Right renal pelvis (tissue), 4 donors: ENCODE results near the gene GGA1. TPM values are rescaled to one million over a fixed set of nuclear protein-coding genes. Genes with fewer than 3 reads are reported as not detected.
"Not testable (repeated sequence)": the region's sequence is repeated elsewhere in the genome, so short reads cannot be mapped to it uniquely, and the experiment has no call there.

Experiments
- DNase-seq, 4 donors: peaks; one replicate each; pipeline ENCODE4 v3.0.0-alpha.2; 2013; ENCODE audit warnings: low read depth in 4 of 4, low spot score in 3 of 4, missing footprints in 1 of 4
- polyA plus RNA-seq, 4 donors: library from polyadenylated mRNA; unstranded; fragments of 120-200 nt; gene quantifications; one replicate each; pipeline ENCODE4 v1.2.1, GENCODE V29; 2013; ENCODE audit not compliant: insufficient read length in 4 of 4

The GGA1 gene
- polyA plus RNA-seq, 4 donors: 39.6 to 53.9 (median 50.0) TPM

DNA sequence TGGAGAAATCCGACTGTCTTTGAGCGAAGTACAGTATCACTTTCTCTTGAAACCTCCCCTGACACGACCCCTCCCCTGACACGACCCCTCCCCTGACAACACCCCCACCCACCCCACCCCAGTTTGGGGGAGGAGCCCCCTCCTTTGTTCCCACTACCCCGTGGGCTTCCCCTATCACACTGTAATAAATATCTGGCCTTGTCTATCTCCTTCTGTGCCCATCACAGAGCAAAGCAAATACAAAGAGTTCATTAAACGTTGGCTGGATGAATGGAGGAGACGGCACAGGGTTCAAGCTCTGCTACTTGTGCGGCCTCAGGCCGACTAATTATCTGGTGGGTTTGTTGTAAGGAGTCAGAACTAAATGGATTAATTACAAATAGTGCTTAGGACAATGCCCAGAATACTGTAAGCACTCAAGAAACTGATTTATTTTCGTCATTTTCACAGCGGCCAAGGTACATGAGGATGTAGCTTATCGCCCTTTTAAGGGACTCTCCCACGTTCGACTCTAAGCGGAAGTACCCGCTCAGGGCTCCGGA, 628 bp upstream of the GGA1 start:
- no peak for DNase-seq

DNA sequence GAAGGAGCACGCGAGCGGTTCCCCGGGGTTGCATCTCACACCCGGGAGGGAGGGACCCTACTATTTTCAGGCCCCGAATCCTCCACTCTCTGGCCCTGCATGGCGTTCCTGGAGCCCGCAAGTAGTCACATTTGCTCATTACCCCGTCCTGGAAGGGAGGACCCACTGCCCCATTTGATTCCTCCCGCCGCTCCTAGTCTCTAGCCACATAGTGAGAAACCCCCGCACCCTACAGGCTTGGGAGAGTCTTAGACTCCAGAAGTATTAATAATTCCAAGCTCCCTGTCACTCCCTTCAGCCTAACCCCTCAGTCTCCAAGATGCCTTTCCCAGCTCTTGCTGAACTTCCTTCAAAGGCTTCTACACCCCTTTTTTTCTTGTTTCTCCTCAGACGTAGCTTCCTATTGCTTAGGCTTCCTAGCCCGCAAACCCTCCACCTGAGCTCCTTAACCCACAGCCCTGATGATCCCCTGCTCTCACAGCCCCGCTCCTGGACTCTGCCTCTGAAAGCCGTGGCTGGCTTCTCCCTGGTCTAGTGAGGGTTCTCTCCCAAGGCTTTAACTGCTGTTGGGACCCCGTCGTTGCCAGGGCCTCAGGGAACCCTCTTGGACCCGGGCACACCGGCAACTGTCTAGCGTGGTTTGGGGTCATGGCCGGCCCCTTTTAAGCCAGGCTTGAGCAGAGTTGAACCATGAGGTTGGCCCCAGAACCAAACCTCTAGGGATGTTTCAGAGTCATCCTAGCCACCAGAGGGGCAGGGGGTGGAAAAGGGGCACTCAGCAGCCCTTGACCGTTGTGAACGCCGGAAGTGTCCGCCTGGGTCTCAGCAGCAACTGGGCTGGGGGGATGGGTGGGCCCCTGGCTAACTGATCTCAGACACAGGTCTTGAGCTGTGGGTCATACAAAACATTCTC, 862 bp downstream of the GGA1 start:
- no peak for DNase-seq

DNA sequence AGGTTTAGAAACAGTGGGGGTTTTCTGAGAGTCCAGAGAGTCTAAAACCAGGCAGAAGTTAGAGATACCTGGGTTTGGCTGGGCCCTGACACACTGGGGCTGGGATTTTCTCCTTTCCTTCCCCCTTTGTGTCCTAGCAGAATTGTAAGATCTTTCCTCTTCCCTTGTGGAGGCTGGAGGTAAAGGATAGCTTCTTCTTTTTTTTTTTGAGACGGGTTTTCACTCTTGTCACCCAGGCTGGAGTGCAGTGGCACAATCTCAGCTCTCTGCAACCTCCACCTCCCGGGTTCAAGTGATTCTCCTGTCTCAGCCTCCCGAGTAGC, 1.5 kb downstream of the GGA1 start:
- not testable (repeated sequence) for DNase-seq

DNA sequence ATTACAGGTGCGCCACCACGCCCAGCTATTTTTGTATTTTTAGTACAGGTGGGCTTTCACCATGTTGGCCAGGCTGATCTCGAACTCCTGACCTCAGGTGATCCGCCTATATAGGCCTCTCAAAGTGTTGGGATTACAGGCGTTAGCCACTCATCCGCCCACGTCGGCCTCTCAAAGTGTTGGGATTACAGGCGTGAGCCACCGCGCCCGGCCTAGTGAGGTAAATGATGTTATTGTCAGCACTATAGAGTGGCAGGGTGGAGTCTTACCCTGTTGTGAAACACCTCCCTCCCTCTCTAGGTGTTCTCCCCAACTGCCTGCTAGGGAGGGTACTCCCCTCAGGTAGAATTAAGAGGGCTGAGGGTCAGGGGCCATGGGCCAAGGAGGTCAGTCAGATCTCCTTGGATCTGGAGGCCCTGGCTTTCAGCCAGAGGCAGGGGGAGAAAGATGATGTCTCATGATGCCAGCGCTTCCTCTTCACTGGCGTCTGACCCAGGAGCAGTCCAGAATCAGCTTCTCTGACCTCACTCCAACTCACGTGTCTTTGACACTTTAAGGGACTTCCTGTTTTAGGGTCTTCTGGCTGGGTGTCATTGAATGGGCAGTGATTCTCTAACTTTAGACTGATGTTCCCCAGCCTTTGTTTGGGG, 2.0 kb downstream of the GGA1 start:
- no peak for DNase-seq

DNA sequence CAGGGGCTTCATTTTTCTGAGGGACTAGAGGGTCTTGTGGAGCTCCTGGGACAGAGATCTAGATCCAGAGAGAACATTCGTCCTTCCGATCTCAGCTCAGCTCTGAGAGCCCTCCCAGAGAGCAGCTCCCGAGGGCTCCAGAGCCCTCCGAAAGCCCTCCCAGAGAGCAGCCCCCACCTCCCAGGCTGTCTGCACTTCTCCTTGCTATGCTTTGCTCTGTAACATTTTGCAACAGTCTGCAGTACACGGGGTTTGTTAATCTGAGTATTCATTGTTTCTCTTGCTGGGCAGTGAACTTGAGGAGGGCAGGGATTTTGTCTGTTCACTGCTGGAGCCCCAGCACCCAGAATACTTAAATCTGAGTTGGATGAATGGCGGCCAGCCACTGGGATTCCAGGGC, 2.6 kb downstream of the GGA1 start:
- DNase-seq: no peak

DNA sequence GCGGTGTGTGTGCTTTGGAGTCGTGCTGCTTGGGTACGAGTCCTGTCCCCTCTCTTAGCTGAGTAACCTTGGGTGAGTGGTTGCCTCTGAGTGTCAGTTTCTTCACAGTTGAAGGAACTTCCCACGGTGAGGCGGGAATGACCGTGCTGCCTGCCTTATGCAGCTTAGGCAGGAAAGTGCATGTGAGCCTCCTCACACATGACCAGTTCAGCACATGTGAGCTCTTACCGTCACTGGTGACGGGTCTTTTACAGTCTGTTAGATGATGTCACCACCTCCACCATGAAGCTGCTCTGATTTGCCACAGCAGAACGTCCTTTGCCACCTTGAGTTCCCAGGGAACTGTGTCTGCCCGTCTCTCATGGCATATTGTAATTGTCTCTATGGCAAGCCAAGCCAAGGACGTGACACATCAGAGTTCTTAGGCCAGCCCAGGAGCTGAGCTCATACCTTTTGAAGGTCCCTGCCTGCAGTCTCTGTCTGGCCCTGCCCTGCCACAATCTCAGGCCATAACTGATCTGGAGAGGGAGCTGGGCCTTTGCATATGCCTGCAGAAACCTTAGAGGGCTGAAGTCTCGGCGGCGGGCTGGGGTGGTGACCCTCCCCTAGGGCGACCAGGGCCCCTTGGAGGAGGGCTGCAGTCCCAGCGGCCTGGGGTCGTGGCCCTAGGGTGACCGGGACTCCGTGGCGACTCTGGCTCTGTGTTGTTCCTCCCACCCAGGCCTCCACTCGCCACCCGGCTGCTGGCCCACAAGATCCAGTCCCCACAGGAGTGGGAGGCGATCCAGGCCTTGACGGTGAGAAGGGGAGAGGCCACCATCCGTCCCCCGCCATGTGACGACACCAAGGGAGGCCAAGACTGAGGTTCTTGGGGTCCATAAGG, 7.8 kb downstream of the GGA1 start:
- DNase-seq: no peak

DNA sequence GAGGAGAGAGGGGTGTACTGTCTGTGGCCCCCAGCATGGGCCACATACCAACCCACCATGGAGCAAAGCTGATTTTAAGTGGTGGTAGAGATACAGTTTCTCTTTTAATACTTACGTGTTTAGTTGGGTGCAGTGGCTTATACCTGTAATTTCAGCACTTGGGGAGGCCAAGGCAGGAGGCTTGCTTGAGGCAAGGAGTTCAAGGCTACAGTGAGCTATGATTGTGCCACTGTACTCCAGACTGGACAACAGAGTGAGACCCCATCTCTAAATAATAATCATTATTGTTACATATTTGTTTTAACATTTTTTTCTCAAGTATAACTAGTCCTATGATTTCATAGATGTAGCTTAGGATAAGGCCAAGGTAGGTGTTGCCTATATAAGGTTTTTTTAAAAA, 8.8 kb downstream of the GGA1 start:
- DNase-seq: no peak

DNA sequence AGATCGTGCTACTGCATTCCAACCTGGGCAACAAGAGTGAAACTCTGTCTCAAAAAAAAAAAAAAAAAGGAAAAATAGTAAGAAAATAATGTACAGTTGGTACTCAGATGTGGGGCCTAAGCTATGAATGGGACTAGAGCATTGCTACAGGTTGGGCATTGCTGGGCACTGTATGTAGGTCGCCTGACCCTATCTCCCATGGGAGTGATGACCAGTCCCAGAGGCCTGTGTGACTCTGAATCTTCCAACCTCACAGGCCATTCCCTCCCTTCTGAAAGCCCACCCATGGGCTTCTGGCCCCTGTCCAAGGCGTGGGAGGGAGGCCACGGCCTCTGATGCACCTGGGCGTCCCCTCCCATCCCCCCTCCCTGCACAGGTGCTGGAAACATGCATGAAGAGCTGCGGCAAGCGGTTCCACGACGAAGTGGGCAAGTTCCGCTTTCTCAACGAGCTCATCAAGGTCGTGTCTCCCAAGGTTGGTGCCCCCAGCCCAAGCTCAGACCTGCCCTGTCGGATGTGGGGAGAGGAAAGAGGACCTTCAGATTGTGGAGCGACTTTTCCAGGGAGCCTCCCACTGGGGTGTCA, 9.5 kb downstream of the GGA1 start:
- DNase-seq: no peak

DNA sequence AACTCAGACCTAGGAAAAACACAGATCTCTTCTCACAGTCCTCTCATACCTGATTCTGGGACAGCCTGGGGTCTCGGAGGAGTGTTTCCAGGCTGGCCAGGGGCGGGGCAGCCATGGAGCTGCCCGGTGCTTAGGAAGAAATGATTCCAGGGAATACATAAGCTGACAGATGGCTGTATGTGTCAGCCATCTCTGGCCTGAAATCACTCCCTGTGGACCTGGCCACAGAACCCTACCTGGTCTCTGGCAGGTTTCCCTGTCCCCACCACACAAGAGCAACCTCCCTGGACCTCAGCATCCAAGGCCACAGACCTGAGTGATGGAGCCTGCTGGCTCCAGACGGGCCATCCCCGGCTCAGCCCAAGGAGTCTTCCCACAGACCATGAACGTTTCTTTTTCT, 10.0 kb downstream of the GGA1 start:
- no peak for DNase-seq

DNA sequence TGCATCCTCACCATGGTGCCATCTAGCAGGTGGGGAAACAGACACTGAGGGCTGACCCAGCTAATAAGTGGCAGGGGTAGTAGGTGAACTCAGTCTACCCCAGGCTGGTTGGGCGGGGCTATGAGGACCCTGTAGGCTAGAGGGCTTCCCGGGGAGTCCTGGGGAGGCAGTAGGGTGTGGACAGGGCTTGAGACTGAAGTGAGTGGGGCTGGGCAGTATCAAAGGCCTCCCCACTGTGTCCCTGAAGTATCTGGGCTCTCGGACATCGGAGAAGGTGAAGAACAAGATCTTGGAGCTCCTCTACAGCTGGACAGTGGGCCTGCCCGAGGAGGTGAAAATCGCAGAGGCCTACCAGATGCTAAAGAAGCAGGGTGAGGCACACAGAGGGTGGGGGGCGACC, 11.4 kb downstream of the GGA1 start:
- no peak for DNase-seq

DNA sequence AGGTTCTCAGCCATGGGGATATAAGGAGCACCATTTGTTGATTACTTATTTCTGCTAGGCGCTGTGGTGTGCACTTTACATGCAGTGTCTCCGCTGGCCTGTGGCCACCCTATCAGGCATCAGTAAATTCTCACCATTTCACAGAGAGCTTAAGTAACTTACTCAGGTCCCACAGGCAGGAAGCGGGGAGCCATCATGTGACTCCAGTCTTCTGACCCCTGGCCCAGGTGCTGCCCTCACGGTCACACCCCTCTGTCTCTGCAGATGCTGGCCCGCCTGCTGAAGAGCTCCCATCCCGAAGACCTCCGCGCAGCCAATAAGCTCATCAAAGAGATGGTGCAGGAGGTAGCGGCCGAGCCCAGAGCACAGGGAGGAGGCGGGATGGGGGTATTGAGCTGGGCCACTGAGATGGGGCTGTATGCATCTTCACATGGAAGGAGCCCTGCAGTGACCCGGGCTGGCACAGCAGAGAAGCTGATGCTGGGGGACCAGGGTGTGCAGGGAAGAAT, 12.8 kb downstream of the GGA1 start:
- DNase-seq: no peak

DNA sequence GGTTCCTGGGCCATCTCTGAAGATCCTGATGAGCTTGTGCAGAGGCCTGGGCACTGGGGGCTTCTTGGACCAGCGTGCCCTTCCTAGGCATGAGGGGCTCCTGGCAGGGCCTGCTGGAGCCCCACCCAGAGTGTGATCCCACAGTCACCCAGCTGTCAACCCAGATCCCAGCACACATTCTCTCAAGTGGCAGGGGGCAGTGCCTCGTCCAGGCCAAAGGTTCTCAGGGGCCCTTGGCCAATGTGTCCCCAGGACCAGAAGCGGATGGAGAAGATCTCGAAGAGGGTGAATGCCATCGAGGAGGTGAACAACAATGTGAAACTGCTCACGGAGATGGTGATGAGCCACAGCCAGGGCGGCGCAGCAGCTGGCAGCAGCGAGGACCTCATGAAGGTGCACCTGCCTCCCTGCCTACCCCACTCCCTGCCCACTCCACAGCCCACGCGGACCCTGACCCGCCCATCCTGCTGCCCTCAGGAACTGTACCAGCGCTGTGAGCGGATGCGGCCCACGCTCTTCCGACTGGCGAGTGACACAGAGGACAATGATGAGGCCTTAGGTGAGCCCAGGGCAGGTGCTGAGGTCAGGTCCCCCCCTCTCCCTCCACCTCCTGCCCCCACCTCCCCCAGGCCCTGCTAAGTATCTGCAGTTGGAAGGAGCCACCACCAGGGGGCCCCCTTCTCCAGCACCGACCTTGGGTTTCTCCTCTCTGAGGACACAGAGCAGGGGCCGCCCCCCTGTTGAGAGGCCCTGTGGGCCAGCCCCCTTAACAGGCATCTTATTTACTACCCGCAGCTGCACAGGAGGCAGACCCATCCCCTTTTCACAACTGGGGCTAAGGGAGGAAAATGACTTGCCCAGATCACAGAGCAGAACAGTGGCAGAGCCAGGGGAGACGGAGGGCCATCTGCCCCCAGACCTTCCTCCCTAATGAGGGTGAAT, 14.7 kb downstream of the GGA1 start:
- DNase-seq: no peak

DNA sequence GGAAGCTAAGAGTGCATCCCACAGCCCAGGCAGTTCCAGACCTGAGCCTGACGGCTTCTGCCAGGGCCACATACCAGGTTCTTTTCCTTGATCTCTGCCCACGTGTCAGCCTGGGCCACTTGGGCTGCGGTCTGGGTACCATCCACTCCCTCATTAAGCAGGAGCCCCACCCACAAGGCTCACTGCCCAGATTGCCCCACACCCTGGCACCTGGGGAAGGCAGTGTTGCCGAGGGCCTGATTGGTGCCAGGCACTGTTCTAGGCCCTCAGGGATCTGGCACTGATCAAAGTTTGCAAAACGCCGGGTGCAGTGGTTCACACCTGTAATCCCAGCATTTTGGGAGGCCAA, 15.4 kb downstream of the GGA1 start:
- no peak for DNase-seq

DNA sequence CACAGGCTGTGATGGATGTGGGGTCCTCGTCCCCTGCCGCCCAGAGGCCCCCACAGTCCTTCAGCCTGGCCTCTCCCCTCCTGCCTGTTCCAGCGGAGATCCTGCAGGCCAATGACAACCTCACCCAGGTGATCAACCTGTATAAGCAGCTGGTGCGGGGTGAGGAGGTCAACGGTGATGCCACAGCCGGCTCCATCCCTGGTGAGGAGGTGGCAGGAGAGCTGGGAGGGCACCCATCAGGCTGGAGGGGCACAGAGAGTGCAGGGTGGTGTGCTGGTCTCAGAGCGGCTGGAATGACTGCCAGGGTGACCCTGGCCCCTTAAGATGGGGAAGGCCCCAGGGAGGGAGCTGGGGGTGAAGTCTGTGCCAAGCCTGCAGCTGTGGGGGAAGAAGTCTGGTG, 16.2 kb downstream of the GGA1 start:
- DNase-seq: no peak

DNA sequence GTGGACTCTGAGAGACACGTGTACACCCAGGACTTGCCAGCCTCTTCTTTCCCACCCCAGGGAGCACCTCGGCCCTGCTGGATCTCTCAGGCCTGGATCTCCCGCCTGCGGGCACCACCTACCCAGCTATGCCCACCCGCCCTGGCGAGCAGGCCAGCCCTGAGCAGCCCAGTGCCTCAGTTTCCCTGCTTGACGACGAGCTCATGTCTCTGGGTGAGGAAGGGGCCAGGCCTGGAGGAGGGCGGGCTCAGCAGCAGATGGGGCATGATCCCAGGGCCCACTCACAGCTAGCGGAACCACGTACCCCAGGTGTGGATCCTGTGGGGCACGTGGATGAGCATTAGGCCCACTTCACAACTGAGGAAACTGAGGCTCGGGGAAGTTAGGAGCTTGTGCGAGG, 17.1 kb downstream of the GGA1 start:
- no peak for DNase-seq

DNA sequence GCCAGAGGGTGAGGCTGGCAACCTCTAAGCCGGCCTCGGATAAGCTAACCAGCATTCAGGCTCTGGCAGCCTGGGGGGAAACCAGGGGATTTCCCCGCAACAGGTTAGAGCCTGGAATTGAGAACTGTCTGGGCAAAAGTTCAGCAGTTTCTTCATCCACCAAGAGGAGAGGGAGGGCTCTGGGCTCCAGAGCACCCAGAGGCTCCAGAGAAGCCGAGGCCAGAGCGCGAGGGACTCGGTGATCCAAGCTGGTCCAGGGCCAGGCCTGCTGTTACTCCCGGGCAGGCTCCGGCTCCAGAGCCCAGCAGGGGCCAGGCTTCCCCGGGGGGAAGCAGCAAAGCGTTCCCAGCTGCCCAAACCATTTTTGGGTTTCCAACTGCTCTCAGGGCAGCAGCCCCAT, 17.5 kb downstream of the GGA1 start:
- no peak for DNase-seq

DNA sequence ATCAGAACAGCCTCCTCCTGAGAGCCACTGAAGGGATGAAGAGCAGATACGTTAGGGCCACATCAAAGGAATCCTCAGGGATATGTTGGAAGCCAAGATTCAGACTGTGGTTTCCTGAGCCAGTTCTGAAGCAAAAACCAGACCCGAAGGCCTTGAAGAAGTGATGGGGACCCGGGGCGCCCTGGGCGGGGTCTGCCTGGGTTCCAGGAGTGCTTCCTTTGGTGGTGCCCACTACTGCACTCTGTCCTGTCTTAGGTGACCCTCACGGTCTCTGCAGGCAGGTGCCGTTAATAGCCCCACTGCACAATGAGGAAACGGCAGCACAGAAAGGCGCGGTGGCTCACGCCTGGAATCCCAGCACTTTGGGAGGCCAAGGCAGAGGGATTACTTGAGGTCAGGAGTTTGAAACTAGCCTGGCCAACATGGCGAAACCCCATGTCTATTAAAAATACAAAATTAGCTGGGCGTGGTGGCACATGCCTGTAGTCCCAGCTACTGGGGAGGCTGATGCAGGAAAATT, 18.0 kb downstream of the GGA1 start:
- DNase-seq: no peak

DNA sequence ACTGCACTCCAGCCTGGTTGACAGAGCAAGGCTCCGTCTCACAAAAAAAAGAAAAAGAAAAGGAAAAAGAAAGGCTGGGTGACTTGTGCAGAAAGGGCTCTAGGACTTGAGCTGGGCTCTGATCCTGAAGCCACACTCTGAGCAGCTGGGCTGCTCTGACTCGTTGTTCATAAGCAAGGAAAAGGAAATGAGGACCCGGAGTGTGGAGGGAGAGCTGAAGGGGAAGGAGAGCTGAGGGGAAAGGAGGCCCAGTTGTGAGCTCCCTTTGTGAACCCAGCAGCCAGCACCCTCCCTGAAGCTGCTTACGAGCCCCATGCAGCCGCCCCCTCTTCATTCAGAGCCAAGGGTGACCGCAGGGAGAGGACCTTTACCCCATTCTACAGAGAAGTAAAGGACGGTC, 18.5 kb downstream of the GGA1 start:
- DNase-seq: no peak

DNA sequence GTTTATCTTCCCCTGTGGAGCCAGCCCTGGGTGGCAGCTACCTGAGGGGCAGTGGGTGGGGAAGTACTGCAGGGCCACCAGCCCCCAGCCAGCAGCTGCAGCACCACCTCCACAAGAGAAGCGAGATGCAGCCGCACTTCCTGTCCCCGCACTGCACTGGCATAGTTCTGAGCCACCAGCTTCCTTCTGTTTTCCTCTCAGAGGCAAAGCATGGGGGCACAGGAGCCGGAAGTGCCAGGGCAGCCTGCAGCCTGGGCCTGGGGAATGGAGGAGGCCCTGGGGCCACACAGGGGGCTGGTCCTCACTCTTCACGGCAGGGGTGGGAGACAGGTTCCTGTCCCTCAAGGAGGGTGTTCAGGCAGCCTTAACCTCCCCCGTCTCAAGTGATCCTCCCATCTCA, 18.9 kb downstream of the GGA1 start:
- no peak for DNase-seq
